ENCODE measurements around the gene EFCAB7. TPM values are rescaled to one million over a fixed set of nuclear protein-coding genes. Genes with fewer than 3 reads are reported as not detected.

EFCAB7 gene
- total RNA-seq, 1 donor: 15.7 TPM

DNA sequence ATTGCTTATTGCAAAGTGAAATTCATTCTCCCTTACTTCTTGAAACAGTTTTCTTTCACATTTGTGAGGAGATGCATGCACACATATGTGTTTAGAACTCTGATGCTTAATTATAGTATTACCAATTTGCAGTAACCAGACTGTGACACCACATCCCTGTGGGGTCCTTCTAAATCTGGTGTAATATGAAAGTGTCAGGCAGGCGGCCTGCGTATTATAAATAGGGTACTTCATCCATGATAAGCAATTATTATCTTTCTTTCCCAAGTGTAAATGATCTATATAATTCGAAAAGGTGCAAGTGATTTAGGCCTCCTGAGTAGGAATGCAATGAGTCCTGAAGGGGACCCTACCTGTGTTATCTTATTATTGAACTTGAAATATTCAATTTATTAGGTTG is 876 bp downstream of the EFCAB7 start:
- TF ChIP-seq, protein P1, sequence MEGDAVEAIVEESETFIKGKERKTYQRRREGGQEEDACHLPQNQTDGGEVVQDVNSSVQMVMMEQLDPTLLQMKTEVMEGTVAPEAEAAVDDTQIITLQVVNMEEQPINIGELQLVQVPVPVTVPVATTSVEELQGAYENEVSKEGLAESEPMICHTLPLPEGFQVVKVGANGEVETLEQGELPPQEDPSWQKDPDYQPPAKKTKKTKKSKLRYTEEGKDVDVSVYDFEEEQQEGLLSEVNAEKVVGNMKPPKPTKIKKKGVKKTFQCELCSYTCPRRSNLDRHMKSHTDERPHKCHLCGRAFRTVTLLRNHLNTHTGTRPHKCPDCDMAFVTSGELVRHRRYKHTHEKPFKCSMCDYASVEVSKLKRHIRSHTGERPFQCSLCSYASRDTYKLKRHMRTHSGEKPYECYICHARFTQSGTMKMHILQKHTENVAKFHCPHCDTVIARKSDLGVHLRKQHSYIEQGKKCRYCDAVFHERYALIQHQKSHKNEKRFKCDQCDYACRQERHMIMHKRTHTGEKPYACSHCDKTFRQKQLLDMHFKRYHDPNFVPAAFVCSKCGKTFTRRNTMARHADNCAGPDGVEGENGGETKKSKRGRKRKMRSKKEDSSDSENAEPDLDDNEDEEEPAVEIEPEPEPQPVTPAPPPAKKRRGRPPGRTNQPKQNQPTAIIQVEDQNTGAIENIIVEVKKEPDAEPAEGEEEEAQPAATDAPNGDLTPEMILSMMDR (IDR thresholded peaks at IDR 0.05; ENCODE audit: insufficient read depth, low read length): no peak
- peak overlapping the region; percentile 71 for H3K4me3 ChIP-seq (ENCODE audit: low read depth, low read length)
- DNase-seq (ENCODE audit: low read depth): peak; percentile 6

DNA sequence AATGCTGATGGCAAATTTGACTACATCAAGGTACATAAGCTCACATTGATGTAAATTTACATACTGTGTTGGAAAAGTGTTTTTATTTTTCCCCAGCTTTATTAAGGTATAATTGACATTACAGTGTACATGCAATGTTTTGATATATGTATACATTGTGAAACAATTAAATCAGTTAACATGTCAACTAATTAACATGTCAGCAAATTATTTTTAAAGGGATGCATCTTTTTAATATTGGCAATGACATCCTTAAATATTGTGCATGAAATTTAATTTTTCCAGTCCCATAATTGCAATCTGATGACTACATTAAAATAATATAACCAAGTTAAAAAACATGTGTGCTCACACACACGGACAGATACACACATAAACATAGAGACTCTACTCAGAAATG is 9.4 kb downstream of the EFCAB7 start:
- TF ChIP-seq, protein P1 (IDR thresholded peaks at IDR 0.05; ENCODE audit: insufficient read depth, low read length): no peak
- no peak for DNase-seq (ENCODE audit: low read depth)
- H3K4me3 ChIP-seq (ENCODE audit: low read depth, low read length): no peak overlapping the region

DNA sequence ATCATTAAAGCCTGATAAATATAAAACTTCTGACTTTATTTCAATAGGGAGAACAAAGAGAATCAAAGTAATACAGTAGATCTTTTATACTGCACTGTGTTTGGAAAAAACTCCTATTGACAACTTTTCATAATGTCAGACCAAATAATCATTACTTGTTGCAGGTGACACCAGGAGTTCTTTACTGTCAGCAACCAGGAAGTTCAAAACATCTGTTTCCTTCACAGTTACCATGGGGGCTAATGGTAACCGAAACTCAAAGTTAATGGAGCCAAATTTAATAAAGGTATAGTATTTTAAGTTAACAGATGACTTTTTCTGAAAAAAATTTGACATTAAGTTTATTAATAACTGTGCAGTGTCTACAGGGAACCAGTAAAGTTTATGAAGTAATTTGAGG is 10.6 kb downstream of the EFCAB7 start:
- TF ChIP-seq, protein P1 (IDR thresholded peaks at IDR 0.05; ENCODE audit: insufficient read depth, low read length): no peak
- DNase-seq (ENCODE audit: low read depth): no peak
- H3K4me3 ChIP-seq (ENCODE audit: low read depth, low read length): no peak overlapping the region

DNA sequence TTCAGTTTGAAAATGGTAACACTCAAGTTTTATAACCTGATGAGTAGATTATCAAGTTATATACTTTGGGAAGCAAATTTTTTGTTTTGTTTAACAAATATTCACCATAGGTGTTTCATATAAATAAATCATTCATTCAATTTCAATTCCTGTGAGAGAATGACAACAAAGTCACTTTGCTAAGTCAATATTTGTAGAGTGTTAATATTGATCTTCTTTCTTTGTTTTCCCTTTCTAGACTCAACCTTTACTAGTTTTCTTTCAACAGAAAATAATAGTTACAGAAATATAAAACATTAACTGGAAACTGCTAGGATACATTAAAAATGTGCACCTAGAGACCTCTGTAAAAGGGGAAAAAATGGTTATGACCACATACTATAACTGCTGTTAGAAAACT is 11.1 kb downstream of the EFCAB7 start:
- no peak overlapping the region for H3K4me3 ChIP-seq (ENCODE audit: low read depth, low read length)
- DNase-seq (ENCODE audit: low read depth): no peak

DNA sequence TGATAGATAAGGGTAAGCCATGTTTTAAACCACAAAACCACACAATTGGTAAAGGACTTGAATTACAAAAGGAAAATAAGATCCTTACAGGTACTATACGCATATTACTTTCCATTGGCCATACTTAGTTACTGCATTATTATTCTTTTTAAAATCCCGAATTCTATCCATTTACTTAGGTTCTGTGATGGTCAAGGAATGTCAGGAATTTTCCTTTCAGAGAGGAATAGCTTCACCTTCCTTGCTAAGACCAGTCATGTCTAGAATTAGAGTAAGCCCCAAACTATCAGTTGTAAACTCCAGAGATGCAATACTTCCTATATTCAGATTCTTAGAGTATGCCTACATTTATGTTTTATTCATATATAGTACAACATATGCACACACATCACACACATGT is 13.7 kb downstream of the EFCAB7 start:
- TF ChIP-seq, protein P1 (IDR thresholded peaks at IDR 0.05; ENCODE audit: insufficient read depth, low read length): no peak
- no peak for DNase-seq (ENCODE audit: low read depth)
- no peak overlapping the region for H3K4me3 ChIP-seq (ENCODE audit: low read depth, low read length)

More for the DNA sequence above, 11.1 kb downstream of the EFCAB7 start:
- TF ChIP-seq, protein P1 (IDR thresholded peaks at IDR 0.05; ENCODE audit: insufficient read depth, low read length): no peak

DNA sequence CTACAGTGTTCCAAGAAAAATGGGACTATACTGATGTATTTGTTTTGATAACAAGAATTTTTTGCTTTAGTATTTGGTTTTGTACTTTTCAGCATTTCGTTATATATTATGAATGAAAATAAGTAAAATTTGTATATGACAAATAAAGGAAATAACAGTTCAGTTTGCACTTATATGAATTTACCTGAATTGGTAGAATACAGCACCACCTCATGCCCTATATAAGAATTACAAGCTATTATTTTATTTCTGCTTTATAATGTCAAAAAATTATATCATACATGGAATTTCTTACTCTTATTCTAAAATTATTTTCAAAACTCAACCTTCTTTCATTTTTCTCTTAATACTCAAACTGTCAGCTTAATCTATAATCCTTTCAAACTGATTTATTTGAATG is 14.6 kb downstream of the EFCAB7 start:
- H3K4me3 ChIP-seq (ENCODE audit: low read depth, low read length): no peak overlapping the region
- TF ChIP-seq, protein P1 (IDR thresholded peaks at IDR 0.05; ENCODE audit: insufficient read depth, low read length): peak; percentile 42
- DNase-seq (ENCODE audit: low read depth): peak; percentile 41

DNA sequence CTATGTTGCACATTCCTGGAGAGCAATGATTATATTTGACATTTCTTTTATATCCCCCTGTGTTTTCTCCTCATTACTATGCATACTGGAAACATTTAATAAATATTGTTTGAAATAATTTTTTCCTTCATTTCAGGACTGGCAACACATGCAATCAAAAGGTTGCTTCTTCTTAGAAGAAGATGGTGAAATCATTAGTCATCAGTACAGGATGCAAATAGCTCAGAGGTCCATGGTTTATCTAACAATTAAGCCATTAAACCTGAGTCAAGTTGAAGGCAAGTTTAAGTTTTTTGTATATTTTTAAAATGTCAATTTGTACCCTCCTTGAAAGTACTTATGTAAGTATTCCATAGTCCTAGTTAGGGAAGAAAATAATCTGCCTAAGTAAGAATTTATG is 22.5 kb downstream of the EFCAB7 start:
- peak; percentile 69 for DNase-seq (ENCODE audit: low read depth)

More for the DNA sequence above, 22.5 kb downstream of the EFCAB7 start:
- no peak overlapping the region for H3K4me3 ChIP-seq (ENCODE audit: low read depth, low read length)
- TF ChIP-seq, protein P1 (IDR thresholded peaks at IDR 0.05; ENCODE audit: insufficient read depth, low read length): no peak
